Endothelial cell of umbilical vein (primary cell): ENCODE data around the gene KIF26A. TPM values are rescaled to one million over a fixed set of nuclear protein-coding genes. Genes with fewer than 3 reads are reported as not detected.

Source experiments
- BruUV-seq: library from RNA; stranded (reverse); fragments of 400-500 nt; replicated peaks from 2 replicates; lab custom pipeline; 2021; lab: Mats Ljungman, UMichigan
- CTCF ChIA-PET: fragments of 300-600, 350-600 bp; sonication (Branson Sonifier 250); formaldehyde crosslinking; loops from one replicate; lab custom pipeline; 2021; ENCODE audit warnings: antibody characterized with exemption, inconsistent platforms; lab: Charles Lee
- POLR2A ChIA-PET: fragments of 300-600, 350-600 bp; sonication (Branson Sonifier 250); formaldehyde crosslinking; loops from one replicate; lab custom pipeline; 2021; ENCODE audit warnings: antibody characterized with exemption, inconsistent platforms; lab: Charles Lee
- DNase-seq: peaks from one replicate; pipeline ENCODE4 v3.0.0-alpha.2; 2011; ENCODE audit warnings: low read depth, low spot score
- FAIRE-seq: peaks from 2 replicates; lab custom pipeline; 2011; peaks lifted over from hg19 to GRCh38; lab: Jason Lieb, UNC
- H2AFZ ChIP-seq: 2 replicates; pipeline ENCODE4 v1.6.0; 2012; ENCODE audit warnings: low read depth, low read length, control low read depth, inconsistent platforms
- H3K27ac ChIP-seq: 2 replicates; pipeline ENCODE4 v1.5.1; 2011; ENCODE audit warnings: low read depth, mild to moderate bottlenecking, control low read depth, low read length, moderate library complexity; ENCODE audit not compliant: insufficient read depth
- H3K27me3 ChIP-seq, 2 experiments: 2 replicates each; pipeline versions ENCODE4 v1.6.0 to v1.6.1; 2011; ENCODE audit warnings: low read length in 2 of 2, mixed read lengths in 1 of 2; ENCODE audit not compliant: control insufficient read depth in 2 of 2, insufficient read depth in 2 of 2
- H3K36me3 ChIP-seq, 2 experiments: 2 replicates in 1 of 2; 3 replicates in 1 of 2; pipeline ENCODE4 v1.5.1; 2011; ENCODE audit warnings: low read length in 2 of 2, mild to moderate bottlenecking in 1 of 2, moderate library complexity in 1 of 2; ENCODE audit not compliant: control insufficient read depth in 2 of 2, insufficient read depth in 2 of 2; ENCODE audit errors: extremely low read depth in 1 of 2
- H3K4me1 ChIP-seq: 3 replicates; pipeline ENCODE4 v1.5.1; 2011; ENCODE audit warnings: mild to moderate bottlenecking, low read length; ENCODE audit not compliant: control insufficient read depth, insufficient read depth; ENCODE audit errors: extremely low read depth
- H3K4me2 ChIP-seq: 2 replicates; pipeline ENCODE4 v1.6.1; 2011; ENCODE audit warnings: low read length, control low read depth, mixed read lengths; ENCODE audit not compliant: insufficient read depth
- H3K4me3 ChIP-seq, 3 experiments: fragments of 200-600 bp in 1 of 3; sonication (generic), shearing (Covaris generic) in 1 of 3; replicated peaks in 1 of 3; 2 replicates each; pipeline ENCODE4 v1.5.1; 2011 to 2016; ENCODE audit warnings: control low read depth in 3 of 3, low read length in 3 of 3, mild to moderate bottlenecking in 2 of 3, inconsistent platforms in 1 of 3, low read depth in 1 of 3, moderate library complexity in 1 of 3; ENCODE audit not compliant: insufficient read depth in 1 of 3
- H3K79me2 ChIP-seq: 2 replicates; pipeline ENCODE4 v1.6.0; 2012; ENCODE audit warnings: low read length, inconsistent platforms; ENCODE audit not compliant: control insufficient read depth, insufficient read depth
- H3K9ac ChIP-seq: replicated peaks from 2 replicates; pipeline ENCODE3; 2011; ENCODE audit warnings: low read length, control low read depth; ENCODE audit not compliant: insufficient read depth; ENCODE audit errors: extremely low read depth
- H3K9me1 ChIP-seq: replicated peaks from 3 replicates; pipeline ENCODE4 v1.6.0; 2011; ENCODE audit warnings: mild to moderate bottlenecking, low read length; ENCODE audit not compliant: control insufficient read depth, insufficient read depth; ENCODE audit errors: extremely low read depth
- H3K9me3 ChIP-seq: replicated peaks from 2 replicates; pipeline ENCODE4 v1.5.1; 2012; ENCODE audit warnings: low read length, inconsistent platforms; ENCODE audit not compliant: control insufficient read depth, insufficient read depth
- H4K20me1 ChIP-seq: replicated peaks from 2 replicates; pipeline ENCODE3; 2011; ENCODE audit warnings: mild to moderate bottlenecking, low read length; ENCODE audit not compliant: control insufficient read depth, insufficient read depth; ENCODE audit errors: extremely low read depth
- CTCF ChIP-seq, 2 donors: IDR thresholded peaks; 1 replicate in 1 of 2; 2 replicates in 1 of 2; pipeline ENCODE4 v1.5.1; 2011; ENCODE audit warnings: low read length in 2 of 2, mild to moderate bottlenecking in 2 of 2, moderate library complexity in 2 of 2, control low read depth in 1 of 2, inconsistent platforms in 1 of 2, low read depth in 1 of 2; ENCODE audit not compliant: insufficient read depth in 1 of 2; ENCODE audit errors: extremely low read depth in 1 of 2
- EZH2 ChIP-seq: IDR thresholded peaks from 2 replicates; pipeline ENCODE4 v1.6.1; 2012; ENCODE audit warnings: borderline replicate concordance, low read depth, mild to moderate bottlenecking, moderate library complexity, low read length, inconsistent platforms; ENCODE audit not compliant: severe bottlenecking
- GATA2 ChIP-seq: IDR thresholded peaks from 2 replicates; pipeline ENCODE4 v1.7.0; 2011; ENCODE audit warnings: low read depth, mild to moderate bottlenecking, moderate library complexity, mixed read lengths, low read length; ENCODE audit not compliant: insufficient read length, insufficient read depth
- MAX ChIP-seq: IDR thresholded peaks from 2 replicates; pipeline ENCODE4 v1.6.1; 2011; ENCODE audit not compliant: insufficient read depth, insufficient read length
- MYC ChIP-seq: IDR thresholded peaks from one replicate; pipeline ENCODE4 v1.6.1; 2011; ENCODE audit warnings: mild to moderate bottlenecking, low read depth, low read length
- POLR2AphosphoS5 ChIP-seq: IDR thresholded peaks from 2 replicates; pipeline ENCODE4 v1.6.1; 2012; ENCODE audit warnings: low read depth, mild to moderate bottlenecking, control low read depth, low read length, moderate library complexity; ENCODE audit not compliant: insufficient read depth
- dilution Hi-C: fragments of 300-500 bp; cut with MboI; formaldehyde crosslinking; loops from one replicate; pipeline ENCODE4 v1.15.0; 2019; ENCODE audit warnings: low sequenced_read_pairs; ENCODE audit not compliant: extremely low pct_ligation_motif_present
- intact Hi-C: fragments of 100-400 bp; cut with micrococcal nuclease; formaldehyde crosslinking; loops from one replicate; pipeline ENCODE4 v1.10.0; 2022
- polyA plus RNA-seq, 4 experiments: library from polyadenylated mRNA; depleted of rRNA in 3 of 4; stranded (reverse) in 3 of 4; unstranded in 1 of 4; fragments of >200 nt; gene quantifications; 2 replicates each; pipeline versions ENCODE4 v1.2.1 to v1.2.3, GENCODE V29; 2011 to 2012; ENCODE audit warnings: missing spikeins in 1 of 4
- total RNA-seq: library from RNA; stranded (reverse); gene quantifications from 2 replicates; pipeline ENCODE4 v1.2.3, GENCODE V29; 2021

The KIF26A gene
- total and polyA plus RNA-seq, 2 donors (not counting 3 experiments of a cell fraction or from before 2014, with no cell fraction given): 3.6 to 10.7 TPM

GRCh38 chr14:104141621-104142091 lies 3.3 kb downstream of the KIF26A start:
- Histone ChIP-seq H2AFZ (no peak overlapping the region), H3K79me2 (peaks cover 3% of the 10 kb centered on the region), H3K4me1 (peaks cover 15% of the 10 kb centered on the region), H3K9me1 (no peaks in the 10 kb centered on the region), H3K9me3 (no peaks in the 10 kb centered on the region), H3K4me2 (no peak overlapping the region), H3K27me3 (peaks cover 6 to 7% of the 10 kb centered on the region in 2 experiments), H3K27ac (no peak overlapping the region), H3K4me3 (no peak overlapping the region), H3K9ac (no peak overlapping the region), H4K20me1 (no peaks in the 10 kb centered on the region), H3K36me3 (no peaks in the 10 kb centered on the region)
- ChIA-PET CTCF (no interaction called here), POLR2A (no interaction called here)
- no peak for DNase-seq
- no peak for FAIRE-seq
- intact Hi-C loops: no loop called here
- no TSS peak for BruUV-seq
- dilution Hi-C loops: no loop called here
- TF ChIP-seq EZH2 (no peak), MYC (no peak), GATA2 (no peak), POLR2AphosphoS5 (no peak), CTCF (IDR thresholded peaks at IDR 0.05; ENCODE audit: extremely low read depth in 1 of 2, insufficient read depth in 1 of 2, low read depth in 1 of 2, low read length in 2 of 2) (no peak), MAX (no peak)
